Measurements from ENCODE around the gene OTOG. TPM values are rescaled to one million over a fixed set of nuclear protein-coding genes. Genes with fewer than 3 reads are reported as not detected.
"Not testable (repeated sequence)": the region's sequence is repeated elsewhere in the genome, so short reads cannot be mapped to it uniquely, and the experiment has no call there.

OTOG gene
- total RNA-seq, 1 experiment from 2014 or later = not detected

DNA sequence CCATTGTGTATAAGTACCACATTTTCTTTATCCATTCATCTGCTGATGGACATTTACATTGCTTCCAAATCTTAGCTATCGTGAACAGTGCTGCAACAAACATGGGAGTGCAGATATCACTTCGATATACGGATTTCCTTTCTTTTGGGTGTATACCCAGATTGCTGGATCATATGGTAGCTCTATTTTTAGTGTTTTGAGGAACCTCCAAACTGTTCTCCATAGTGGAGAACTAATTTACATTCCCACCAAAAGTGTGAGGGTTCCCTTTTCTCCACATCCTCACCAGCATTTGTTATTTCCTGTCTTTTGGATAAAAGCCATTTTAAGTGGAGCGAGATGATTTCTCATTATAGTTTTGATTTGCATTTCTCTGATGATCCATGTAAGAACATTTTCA is 75.7 kb downstream of the OTOG start:
- DNase-seq (ENCODE audit: low read depth) = not testable (repeated sequence)

DNA sequence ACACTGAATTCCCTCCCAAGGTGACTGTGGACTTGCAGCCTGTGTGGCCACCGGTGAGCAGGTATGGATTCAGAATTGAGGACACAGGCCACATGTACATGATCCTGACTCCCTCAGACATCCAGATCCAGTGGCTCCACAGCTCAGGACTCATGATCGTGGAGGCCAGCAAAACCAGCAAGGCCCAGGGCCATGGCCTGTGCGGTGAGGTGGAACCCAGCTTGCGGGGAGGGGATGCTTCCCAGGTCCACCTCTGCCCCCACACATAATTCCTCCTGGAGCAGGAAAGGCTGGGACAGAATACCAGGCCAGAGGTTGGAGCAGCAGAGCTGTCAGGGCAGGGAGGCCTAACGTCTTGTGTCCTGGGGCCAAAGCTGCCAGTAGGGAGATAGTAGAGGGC is 82.1 kb downstream of the OTOG start:
- DNase-seq (ENCODE audit: low read depth) = no peak

DNA sequence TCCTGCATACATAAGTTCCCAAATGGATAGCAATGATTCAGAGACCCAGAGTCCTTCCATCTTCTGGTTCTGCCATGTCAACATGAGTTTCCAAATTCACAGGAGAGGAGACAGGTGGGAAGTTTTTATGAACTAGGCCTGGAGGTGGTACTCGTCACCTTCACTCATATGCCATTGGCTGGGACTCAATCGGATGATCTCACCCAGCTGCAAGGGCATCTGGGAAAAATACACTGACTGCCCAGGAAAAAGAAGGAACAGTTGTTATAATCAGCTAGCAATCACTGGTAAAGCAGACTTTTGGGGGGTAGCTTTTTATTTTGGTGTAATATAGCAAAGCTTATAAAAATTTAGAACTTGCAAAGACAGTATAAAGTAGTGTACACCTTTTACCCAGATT is 83.9 kb downstream of the OTOG start:
- DNase-seq (ENCODE audit: low read depth) = no peak

DNA sequence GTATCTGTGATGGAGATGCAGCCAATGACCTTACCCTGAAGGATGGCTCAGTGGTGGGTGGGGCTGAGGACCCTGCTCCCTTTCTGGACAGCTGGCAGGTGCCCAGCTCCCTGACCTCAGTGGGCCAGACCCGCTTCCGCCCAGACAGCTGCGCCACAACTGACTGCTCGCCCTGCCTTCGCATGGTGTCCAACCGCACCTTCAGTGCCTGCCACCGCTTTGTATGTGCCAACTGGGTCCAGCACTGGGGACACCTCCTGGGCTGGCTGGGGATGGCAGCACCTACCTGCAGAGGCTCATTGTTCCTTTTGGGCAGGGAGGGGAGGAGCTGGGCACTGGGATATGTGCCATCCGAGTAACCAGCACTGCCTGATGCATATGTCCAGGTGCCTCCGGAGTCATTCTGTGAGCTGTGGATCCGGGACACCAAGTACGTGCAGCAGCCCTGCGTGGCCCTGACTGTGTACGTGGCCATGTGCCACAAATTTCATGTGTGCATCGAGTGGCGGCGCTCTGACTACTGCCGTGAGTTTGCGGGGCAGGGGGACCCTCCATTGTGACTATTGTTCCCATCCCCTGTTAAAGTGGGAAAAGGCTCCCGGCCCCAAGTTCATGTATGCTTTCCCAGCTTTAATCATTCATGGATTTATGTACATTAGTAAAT is 84.8 kb downstream of the OTOG start:
- DNase-seq (ENCODE audit: low read depth) = no peak

DNA sequence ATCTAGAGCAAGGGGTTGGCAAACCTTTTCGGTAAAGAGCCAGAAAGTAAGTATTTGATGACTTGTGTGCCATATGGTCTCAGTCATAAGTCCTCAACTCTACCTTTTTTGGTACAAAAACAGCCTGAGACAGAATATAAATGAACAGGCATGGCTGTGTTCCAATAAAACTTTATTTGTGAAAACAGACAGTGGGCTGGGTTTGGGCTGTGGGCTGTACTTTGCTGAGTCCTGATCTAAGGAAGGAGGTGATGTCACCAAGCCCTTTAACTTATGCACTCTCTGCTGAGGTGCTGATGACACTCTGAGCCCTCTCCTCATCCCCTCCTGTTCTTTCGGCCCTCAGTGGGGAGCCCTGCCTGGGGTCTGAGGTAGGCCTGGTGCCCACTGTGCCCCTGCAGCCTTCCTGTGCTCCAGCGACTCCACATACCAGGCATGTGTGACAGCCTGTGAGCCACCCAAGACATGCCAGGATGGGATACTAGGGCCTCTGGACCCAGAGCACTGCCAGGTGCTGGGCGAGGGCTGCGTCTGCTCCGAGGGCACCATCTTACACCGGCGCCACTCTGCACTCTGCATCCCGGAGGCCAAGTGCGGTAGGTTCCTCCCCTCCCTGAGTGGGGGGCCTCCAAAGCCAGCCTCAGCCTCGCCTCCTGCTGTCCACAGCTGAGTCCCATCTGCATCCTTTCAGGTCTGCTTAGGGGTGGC is 86.4 kb downstream of the OTOG start:
- no peak for DNase-seq (ENCODE audit: low read depth)

DNA sequence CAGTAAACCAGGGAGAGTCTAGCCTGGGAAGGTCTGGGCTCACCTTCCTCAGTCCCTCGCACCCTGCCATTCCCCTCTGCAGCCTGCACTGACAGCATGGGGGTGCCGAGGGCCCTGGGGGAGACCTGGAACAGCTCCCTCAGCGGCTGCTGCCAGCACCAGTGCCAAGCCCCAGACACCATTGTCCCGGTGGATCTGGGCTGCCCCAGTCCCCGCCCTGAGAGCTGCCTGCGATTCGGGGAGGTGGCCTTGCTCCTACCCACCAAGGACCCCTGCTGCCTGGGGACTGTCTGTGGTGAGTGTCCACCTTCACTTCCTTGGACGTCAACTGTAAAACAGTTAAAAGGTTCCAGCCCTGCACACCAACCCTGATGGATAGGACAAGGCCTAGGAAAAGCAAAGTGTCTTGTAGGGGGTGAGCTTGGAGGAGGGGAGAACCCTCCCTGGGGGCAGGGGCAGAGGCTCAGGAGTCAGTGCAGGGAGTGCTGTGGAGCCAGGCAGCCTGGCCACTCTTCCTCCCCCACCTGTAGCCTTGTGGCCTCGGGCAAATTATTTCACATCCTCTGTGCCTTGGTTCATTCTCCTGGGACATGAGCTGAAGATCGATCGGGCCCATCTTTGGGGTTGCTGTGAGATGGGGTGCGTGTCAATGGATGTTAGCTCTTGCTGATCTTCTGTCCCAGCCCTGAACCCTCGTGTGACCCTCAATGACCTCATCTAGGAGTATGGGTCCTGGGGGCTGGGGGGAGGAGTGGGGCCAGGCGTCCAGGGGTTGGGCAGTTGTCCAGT is 87.1 kb downstream of the OTOG start:
- DNase-seq (ENCODE audit: low read depth) = no peak

DNA sequence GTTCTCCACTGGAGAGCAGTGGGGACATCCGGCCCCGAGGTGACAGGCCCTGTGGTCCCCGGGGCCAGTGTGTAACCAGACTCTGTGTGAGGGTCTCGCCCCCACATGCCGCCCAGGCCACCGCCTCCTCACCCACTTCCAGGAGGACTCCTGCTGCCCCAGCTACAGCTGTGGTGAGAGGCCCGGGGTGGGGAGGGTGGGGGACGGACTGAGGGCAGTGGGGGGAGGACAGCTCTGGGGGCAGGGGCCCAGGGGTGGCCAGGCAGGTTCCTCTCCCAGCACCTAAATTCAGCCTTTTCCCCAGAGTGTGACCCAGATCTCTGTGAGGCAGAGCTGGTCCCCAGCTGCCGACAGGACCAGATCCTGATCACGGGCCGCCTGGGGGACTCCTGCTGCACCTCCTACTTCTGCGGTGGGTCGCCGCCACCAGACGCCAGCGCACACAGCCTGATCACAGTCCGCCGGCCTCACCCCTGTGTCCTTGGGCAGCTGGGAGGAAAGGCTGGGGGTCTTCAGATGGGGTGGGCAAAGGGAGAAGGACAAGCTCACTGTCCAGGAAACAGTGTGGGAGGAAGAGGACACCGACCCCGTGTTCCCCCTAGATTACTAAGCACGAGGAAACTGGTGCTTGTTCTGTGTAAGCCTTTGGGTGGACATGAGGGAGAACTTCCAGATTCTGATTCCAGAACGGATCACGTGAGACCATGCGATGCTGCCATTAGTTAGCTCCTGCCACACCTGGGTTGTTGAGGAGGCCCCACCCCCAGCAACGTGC is 87.9 kb downstream of the OTOG start:
- no peak for DNase-seq (ENCODE audit: low read depth)

DNA sequence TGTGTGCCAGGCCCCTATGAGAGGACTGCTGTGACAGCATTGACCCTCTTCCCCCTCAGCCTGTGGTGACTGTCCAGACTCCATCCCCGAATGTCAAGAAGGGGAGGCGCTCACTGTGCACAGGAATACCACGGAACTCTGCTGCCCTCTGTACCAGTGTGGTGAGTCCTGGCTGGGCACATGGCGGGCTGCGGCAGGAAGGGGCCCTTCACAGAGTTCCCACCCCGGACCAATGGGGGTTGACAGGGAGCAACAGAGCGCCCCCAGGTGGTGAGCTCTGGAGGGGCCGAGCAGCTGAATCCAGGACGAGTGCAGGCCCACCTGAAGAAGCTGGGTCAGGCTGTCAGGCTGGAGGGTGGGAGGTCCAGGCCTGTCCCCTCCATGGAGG is 88.5 kb downstream of the OTOG start:
- no peak for DNase-seq (ENCODE audit: low read depth)

DNA sequence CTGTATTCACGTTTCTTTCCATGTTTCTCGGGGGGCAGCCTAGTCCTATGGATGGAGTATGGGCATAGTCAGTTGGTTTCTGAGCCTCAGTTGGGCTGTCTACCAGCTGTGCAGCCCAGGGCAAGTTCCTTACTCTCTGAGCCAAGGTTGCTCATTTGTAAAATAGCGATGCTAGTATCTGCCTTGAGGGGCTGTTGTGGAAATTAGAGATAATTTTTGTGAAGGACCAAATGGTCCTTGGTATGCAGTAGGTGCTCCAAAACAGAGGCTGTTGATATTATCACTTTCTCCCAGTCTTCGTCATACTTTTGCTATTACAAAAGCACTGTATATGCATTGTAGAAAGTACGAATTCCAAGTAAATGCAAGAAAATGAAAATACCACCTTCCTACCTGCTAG is 89.7 kb downstream of the OTOG start:
- DNase-seq (ENCODE audit: low read depth) = no peak

DNA sequence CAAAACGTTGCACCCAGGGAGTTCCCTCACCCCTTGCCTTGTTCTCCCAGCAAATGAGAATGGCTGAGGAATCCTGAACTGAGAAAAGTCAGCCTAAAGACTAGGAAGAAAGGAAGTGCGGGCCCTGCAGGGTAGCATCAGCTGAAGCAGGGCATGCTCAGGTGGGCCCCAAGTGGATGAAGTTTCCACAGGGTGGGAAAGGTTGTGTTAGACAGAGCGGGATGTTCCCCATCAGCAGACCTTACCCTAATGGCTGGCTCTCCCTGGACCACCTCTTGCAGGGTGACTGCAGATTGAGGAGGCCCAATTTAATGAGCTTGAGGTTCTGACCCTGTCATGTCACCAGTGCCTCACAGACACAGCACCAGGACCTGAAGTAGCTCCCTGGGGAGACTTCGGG is 90.8 kb downstream of the OTOG start:
- no peak for DNase-seq (ENCODE audit: low read depth)

DNA sequence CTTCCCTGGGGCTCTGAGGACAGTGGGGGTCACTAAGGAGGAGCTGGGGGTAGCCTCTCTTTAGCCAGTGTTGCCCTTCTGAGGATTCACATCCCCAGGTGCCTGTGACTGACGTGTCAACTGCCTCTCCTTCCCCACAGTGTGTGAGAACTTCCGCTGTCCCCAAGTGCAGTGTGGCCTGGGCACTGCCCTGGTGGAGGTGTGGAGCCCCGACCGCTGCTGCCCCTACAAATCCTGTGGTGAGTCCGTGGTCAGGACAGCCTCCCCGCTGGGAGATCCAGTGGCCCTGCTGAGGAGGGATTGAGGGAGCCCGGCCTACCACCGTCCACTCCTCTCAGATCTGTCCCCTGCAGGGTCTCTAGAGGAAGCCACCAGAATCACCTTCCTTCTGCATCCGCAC is 91.3 kb downstream of the OTOG start:
- no peak for DNase-seq (ENCODE audit: low read depth)

DNA sequence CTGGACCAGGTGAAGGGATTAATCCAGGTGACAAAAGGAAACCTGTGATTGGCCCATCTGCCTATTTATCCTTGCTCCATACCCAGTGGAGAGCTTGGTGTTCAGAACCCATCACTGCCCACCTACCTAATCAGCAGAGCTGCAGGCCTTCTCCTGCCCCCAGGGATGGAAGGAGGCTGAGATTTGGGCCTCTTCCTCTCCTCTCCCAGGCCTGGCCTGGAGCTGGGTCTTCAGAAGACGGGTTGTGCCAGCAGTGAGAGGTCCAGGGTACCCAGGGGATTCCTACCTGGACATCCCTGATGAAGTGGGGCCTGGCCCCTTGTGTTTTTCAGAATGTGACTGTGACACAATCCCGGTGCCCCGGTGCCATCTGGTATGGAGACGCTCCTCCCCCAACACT is 92.0 kb downstream of the OTOG start:
- DNase-seq (ENCODE audit: low read depth) = no peak

DNA sequence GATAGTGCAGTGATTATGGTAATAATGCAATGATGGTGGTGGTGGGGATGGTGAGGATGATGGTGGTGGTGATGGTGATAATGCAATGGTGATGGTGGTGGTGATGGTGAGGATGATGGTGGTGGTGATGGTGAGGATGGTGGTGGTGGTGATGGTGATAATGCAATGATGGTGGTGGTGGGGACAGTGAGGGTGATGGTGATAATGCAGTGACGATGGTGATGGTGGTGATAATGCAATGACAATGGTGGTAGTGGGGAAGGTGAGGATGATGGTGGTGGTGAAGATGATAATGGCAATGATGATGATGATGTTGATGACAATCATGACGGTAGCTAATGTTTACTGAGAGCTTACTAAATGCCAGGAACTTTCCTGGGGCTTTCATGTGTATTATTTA is 92.7 kb downstream of the OTOG start:
- DNase-seq (ENCODE audit: low read depth) = no peak

DNA sequence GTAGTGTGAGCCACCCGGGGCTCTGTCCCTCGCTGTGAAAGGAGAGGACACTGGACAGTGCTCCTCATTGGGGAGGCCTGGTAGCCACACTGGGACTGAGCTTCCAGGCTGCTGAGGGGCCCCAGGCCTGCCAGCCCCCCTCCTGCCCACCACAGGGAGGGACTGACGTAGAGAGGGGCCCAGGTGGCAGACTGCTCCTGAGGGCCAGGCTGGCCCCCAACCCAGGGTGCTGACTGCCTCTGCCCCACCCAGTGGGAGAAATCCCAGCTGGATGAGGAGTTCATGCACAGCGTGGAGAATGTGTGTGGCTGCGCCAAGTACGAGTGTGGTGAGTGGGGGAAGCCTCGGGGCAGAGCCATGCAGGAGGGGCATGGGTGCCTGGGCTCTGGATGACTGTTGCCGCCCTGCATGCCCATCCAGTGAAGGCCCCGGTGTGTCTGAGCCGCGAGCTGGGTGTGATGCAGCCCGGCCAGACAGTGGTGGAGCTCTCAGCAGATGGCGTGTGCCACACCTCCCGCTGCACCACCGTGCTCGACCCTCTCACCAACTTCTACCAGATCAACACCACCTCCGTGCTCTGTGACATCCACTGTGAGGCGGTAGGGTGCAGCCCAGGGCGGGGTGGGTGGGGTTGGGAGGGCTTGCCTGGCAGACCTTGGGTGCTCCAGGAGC is 93.6 kb downstream of the OTOG start:
- no peak for DNase-seq (ENCODE audit: low read depth)

DNA sequence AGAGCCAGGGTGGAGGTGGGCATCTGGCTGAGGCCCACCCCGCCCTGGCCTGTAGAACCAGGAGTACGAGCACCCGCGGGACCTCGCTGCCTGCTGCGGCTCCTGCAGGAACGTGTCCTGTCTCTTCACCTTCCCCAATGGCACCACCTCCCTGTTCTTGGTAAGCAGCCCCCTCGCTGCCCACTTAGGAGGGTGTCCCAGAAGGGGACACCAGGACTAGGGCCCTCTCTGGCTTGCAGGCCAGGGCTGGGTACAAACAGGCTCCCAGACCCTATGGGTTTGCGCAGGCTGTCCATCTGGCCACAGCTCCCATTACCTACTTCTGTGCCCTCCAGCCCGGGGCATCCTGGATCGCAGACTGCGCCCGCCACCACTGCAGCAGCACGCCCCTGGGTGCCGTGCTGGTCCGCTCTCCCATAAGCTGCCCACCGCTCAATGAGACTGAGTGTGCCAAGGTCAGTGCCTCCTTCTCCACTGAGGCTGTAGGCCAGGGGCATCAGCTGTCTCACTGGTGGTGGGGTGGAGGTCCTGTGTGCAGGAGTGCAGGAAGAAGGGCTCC is 94.8 kb downstream of the OTOG start:
- DNase-seq (ENCODE audit: low read depth) = no peak

DNA sequence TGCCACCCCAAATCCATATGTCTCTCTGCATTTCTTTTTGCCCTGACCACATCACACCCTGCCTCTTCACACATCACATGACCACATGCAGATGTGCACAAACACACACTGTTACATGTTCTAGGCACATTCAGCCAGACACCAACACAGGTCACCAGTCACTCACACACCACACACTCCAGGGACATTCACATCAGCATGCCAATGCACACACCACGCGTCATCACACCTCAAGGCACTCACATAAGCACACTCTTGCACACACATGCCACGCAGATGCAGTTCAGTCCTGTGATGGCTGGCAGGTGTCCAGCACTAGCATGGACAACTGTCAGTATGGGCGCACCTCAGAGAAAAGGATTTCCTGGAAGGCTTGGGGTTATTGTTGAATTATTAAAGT is 95.3 kb downstream of the OTOG start:
- no peak for DNase-seq (ENCODE audit: low read depth)

DNA sequence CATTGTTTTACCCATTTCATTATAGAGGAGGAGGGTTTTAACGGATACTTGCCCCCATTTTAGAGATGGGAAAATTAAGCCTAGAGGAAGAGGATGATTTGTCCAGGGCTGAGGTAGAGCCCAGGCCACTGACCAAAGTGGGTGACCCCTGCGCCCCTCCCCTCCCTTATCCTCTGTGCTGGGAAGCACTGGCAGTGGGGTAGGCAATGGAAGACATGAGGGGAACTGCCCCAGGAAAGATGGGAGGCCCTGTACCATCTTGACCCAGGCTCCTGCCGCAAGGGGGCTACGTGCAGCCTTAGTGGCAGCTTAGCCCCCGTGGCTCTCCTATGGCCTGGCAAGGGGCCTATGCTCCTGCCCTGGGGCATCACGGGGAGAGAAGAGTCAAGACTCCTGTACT is 95.9 kb downstream of the OTOG start:
- no peak for DNase-seq (ENCODE audit: low read depth)

DNA sequence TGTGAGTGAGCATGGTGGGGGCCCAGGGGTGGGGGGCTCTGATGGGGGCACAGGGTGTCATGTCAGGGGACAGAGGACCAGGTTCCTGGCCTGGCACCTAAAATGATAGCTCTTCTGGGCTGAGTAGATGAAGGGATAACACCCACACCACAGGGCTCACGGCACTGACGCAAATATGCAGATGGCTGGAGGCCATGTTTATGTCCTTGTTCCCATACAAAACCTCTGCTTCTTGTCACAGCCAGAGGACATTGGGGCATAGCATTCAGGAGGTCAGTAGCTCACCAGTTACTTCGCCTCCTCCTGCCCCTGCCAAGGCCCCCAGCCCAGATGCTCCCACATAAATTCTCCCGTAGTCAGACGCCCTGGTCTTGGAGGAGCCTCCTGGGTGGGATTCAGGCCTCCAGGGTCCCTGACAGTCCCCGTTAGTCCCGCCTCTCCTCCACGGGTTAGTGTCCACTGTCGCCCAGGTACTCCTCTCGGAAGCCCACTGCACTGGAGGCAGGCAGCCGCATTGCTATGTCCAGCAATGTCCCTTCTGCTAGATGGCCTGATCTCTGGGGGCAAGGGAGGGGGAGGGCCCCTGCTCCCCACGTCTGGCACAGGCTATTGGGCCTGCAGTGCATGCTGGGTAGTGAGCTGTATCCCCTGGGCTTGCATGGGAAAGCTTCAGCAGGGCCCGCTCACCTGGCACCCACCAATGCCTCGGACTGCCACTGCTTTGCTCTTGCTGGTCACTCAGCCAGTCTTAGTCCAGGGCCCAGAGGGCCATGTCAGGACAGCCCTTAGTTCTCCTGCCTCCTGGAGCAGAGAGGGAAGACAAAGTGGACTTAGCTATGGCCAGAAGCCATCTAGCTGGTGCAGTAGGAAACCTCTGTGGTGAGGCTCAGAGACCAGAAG is 96.7 kb downstream of the OTOG start:
- DNase-seq (ENCODE audit: low read depth) = no peak

DNA sequence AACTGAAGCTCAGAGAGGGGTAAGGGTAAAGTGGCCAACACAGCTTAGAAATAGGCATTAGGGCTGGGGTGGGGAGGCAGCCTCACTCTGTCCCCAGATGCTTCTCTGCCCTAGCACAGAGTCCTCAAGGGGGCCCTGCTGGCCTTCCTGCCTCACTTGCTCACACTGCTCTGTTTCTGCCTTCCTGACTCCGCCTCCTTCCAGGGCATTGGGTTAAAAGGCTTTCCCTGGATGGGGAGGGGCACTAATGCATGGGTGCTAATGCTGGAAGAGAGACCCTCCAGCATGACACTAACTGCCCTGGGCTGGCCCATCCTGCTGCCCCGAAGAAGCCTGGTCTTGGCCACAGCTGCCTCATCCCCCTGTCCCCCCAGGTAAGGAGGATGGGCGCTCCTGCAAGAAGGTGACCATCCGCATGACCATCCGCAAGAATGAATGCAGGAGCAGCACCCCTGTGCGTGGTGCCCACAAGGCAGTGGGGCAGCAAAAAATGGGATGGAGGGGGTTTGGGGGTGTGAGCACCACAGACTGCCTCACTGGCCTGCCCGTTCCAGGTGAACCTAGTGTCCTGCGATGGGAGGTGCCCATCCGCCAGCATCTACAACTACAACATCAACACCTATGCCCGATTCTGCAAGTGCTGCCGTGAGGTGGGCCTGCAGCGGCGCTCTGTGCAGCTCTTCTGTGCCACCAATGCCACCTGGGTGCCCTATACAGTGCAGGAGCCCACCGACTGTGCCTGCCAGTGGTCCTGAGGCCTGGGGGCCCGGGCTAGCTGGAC is 98.3 kb downstream of the OTOG start:
- DNase-seq (ENCODE audit: low read depth) = no peak
